Nephron (organoid): ENCODE measurements around the gene AAK1.

Experiments used
- H3K27ac Mint-ChIP-seq, 3 experiments: 2 replicates each; pipeline ENCODE4 v1.8.0; 2020; ENCODE audit warnings: mixed read lengths in 3 of 3, mild to moderate bottlenecking in 2 of 3, moderate library complexity in 1 of 3
- H3K27me3 Mint-ChIP-seq: 2 replicates; pipeline ENCODE4 v1.8.0; 2021; ENCODE audit warnings: low read depth, mild to moderate bottlenecking, moderate library complexity, mixed read lengths
- H3K36me3 Mint-ChIP-seq: 2 replicates; pipeline ENCODE4 v1.8.0; 2020; ENCODE audit warnings: low read depth, mixed read lengths
- H3K4me1 Mint-ChIP-seq: 2 replicates; pipeline ENCODE4 v1.8.0; 2020; ENCODE audit warnings: mixed read lengths
- H3K4me3 Mint-ChIP-seq, 3 experiments: 2 replicates each; pipeline ENCODE4 v1.8.0; 2020; ENCODE audit warnings: mild to moderate bottlenecking in 3 of 3, mixed read lengths in 3 of 3, moderate library complexity in 2 of 3
- H3K9me3 Mint-ChIP-seq: 2 replicates; pipeline ENCODE4 v1.8.0; 2020; ENCODE audit warnings: mixed read lengths
- CTCF ChIP-seq, 3 experiments: fragments of 200-600 bp; sonication (generic); IDR thresholded peaks; one replicate each; pipeline ENCODE4 v1.5.0; 2021; ENCODE audit warnings: antibody characterized with exemption in 3 of 3; ENCODE audit not compliant: unreplicated experiment in 3 of 3

Gene AAK1

DNA sequence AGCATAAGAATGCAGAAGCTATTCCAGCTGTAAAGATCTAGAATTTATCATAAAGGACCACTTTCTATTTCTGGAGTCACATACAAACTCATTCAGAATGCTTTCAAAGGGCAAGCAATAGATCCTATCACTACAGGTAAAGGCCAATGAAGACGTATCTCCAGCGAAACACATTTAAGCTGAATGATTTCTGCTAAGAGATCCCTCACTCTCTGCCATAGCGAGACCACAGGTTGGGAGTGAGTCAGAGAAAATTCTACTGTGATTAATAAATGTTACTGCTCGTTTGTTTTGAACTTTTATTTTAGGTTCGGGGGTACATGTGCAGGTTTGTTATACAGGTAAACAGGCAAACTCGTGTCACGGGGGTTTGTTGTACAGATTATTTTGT is 133.8 kb downstream of the AAK1 start:
- Mint-ChIP-seq H3K27me3 (no peaks in the 10 kb centered on the region), H3K36me3 (peaks cover 87% of the 10 kb centered on the region), H3K4me1 (peaks cover 20% of the 10 kb centered on the region), H3K9me3 (no peaks in the 10 kb centered on the region), H3K4me3 (no peak overlapping the region), H3K27ac (no peak overlapping the region)
- TF ChIP-seq CTCF (IDR thresholded peaks at IDR 0.05; ENCODE audit: unreplicated experiment in 3 of 3) = no peak

GRCh38 chr2:69509011-69509749 is 134.4 kb downstream of the AAK1 start:
- H3K4me3 Mint-ChIP-seq = no peak overlapping the region
- peaks cover 81% of the 10 kb centered on the region for H3K36me3 Mint-ChIP-seq
- no peak for TF ChIP-seq CTCF (IDR thresholded peaks at IDR 0.05; ENCODE audit: unreplicated experiment in 3 of 3)
- peaks cover 14% of the 10 kb centered on the region for H3K4me1 Mint-ChIP-seq
- H3K9me3 Mint-ChIP-seq = no peaks in the 10 kb centered on the region
- H3K27ac Mint-ChIP-seq = peak overlapping the region in 2 of 3 experiments; percentile 12 to 24
- H3K27me3 Mint-ChIP-seq = no peaks in the 10 kb centered on the region

DNA sequence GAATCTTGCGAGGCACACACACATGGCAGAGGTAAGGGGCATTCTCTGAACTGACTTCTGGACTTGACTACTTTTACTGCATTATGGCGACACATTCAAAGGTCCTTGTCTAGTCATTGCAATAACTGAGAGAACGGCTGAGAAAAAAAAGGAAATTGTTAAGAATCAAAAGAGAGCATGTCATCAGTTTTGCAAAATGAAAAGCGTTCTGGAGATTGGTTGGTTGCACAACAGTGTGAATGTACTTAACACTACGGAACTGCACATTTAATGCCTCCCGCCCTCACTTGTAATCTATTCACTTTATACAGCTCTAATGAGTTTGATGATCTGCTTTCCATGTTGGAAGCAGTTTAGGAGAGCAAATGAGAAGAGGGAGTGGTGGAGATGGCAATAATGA is 137.8 kb downstream of the AAK1 start:
- Mint-ChIP-seq H3K36me3 (peaks cover 56% of the 10 kb centered on the region), H3K4me1 (peaks cover 11% of the 10 kb centered on the region)
- no peak for TF ChIP-seq CTCF (IDR thresholded peaks at IDR 0.05; ENCODE audit: unreplicated experiment in 3 of 3)

DNA sequence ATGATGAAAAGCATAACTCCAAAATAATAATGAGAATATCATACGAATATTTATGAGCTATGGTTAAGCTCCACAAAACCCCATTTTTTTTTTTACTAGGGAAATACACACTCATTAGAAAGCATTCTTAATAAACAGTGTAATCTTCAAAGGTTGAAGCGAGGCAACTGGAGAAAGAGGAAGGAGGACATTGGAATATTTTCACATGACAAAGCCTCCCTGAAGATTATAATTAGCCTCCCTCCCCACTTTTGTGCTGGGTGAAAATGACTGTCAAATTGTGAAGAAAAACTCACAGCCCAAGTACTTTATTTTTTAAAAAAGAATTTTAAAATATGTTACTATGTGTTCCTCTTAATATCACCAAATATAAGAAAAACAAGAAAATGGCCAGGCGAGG is 142.2 kb downstream of the AAK1 start:
- H3K36me3 Mint-ChIP-seq = peaks cover 22% of the 10 kb centered on the region
- H3K27ac Mint-ChIP-seq = no peak overlapping the region
- no peaks in the 10 kb centered on the region for H3K27me3 Mint-ChIP-seq
- no peaks in the 10 kb centered on the region for H3K9me3 Mint-ChIP-seq
- no peak for TF ChIP-seq CTCF (IDR thresholded peaks at IDR 0.05; ENCODE audit: unreplicated experiment in 3 of 3)
- H3K4me1 Mint-ChIP-seq = no peaks in the 10 kb centered on the region
- no peak overlapping the region for H3K4me3 Mint-ChIP-seq

More for the DNA sequence above, 137.8 kb downstream of the AAK1 start:
- no peak overlapping the region for H3K4me3 Mint-ChIP-seq
- H3K9me3 Mint-ChIP-seq = no peaks in the 10 kb centered on the region
- H3K27me3 Mint-ChIP-seq = no peaks in the 10 kb centered on the region
- no peak overlapping the region for H3K27ac Mint-ChIP-seq

- Mint-ChIP-seq H3K27me3 (no peaks in the 10 kb centered on the region), H3K27ac (peak overlapping the region in 1 of 3 experiments; percentile 5), H3K4me1 (no peaks in the 10 kb centered on the region), H3K9me3 (no peaks in the 10 kb centered on the region), H3K4me3 (no peak overlapping the region), H3K36me3 (peaks cover 18% of the 10 kb centered on the region)
- no peak for TF ChIP-seq CTCF (IDR thresholded peaks at IDR 0.05; ENCODE audit: unreplicated experiment in 3 of 3)
These were observed 143.6 kb downstream of the AAK1 start for GRCh38 chr2:69499966-69500365.

GRCh38 chr2:69499242-69499641 is 144.3 kb downstream of the AAK1 start:
- TF ChIP-seq CTCF (IDR thresholded peaks at IDR 0.05; ENCODE audit: unreplicated experiment in 3 of 3) = no peak
- H3K27ac Mint-ChIP-seq = no peak overlapping the region
- no peaks in the 10 kb centered on the region for H3K27me3 Mint-ChIP-seq
- peaks cover 22% of the 10 kb centered on the region for H3K36me3 Mint-ChIP-seq
- H3K4me3 Mint-ChIP-seq = no peak overlapping the region
- H3K9me3 Mint-ChIP-seq = no peaks in the 10 kb centered on the region
- no peaks in the 10 kb centered on the region for H3K4me1 Mint-ChIP-seq
